H9 (cell line): ENCODE data around the gene ANKRD44. TPM values are rescaled to one million over a fixed set of nuclear protein-coding genes. Genes with fewer than 3 reads are reported as not detected.

ENCODE experiments used
- DNase-seq: peaks from one replicate; pipeline ENCODE4 v3.0.0-alpha.2; 2017
- H2AFZ ChIP-seq: one replicate; pipeline ENCODE4 v1.6.1; 2013; ENCODE audit warnings: mild to moderate bottlenecking, low read length, control low read depth, moderate library complexity
- H2AK5ac ChIP-seq: 2 replicates; pipeline ENCODE4 v1.6.1; 2013; ENCODE audit warnings: low read length, control low read depth, mixed read lengths; ENCODE audit not compliant: insufficient read length
- H2BK120ac ChIP-seq: one replicate; pipeline ENCODE4 v1.6.1; 2013; ENCODE audit warnings: low read depth, mild to moderate bottlenecking, low read length, control low read depth, inconsistent platforms; ENCODE audit not compliant: poor library complexity, severe bottlenecking
- H2BK12ac ChIP-seq: 2 replicates; pipeline ENCODE4 v1.6.1; 2013; ENCODE audit warnings: low read length, control low read depth, mixed read lengths, low read depth; ENCODE audit not compliant: insufficient read length
- H2BK15ac ChIP-seq: 2 replicates; pipeline ENCODE4 v1.6.1; 2013; ENCODE audit warnings: low read depth, low read length, control low read depth
- H2BK20ac ChIP-seq: one replicate; pipeline ENCODE4 v1.6.1; 2013; ENCODE audit warnings: low read depth, mild to moderate bottlenecking, low read length, control low read depth, inconsistent platforms; ENCODE audit not compliant: poor library complexity, severe bottlenecking
- H2BK5ac ChIP-seq: 2 replicates; pipeline ENCODE4 v1.6.1; 2013; ENCODE audit warnings: low read length, control low read depth, mixed read lengths; ENCODE audit not compliant: insufficient read length
- H3K14ac ChIP-seq: 2 replicates; pipeline ENCODE4 v1.6.1; 2013; ENCODE audit warnings: low read length, control low read depth; ENCODE audit not compliant: insufficient read depth
- H3K18ac ChIP-seq: 2 replicates; pipeline ENCODE4 v1.6.1; 2013; ENCODE audit warnings: low read depth, mild to moderate bottlenecking, mixed read lengths, low read length, control low read depth; ENCODE audit not compliant: insufficient read length
- H3K23ac ChIP-seq: 2 replicates; pipeline ENCODE4 v1.6.1; 2013; ENCODE audit warnings: low read length, control low read depth, mixed read lengths, low read depth; ENCODE audit not compliant: insufficient read length
- H3K23me2 ChIP-seq: 2 replicates; pipeline ENCODE4 v1.6.1; 2013; ENCODE audit warnings: low read depth, mild to moderate bottlenecking, mixed read lengths, low read length, control low read depth; ENCODE audit not compliant: insufficient read length, poor library complexity, severe bottlenecking
- H3K27ac ChIP-seq: 2 replicates; pipeline ENCODE4 v1.5.1; 2013; ENCODE audit warnings: low read length, control low read depth, mixed read lengths, low read depth; ENCODE audit not compliant: insufficient read length
- H3K27me3 ChIP-seq: 2 replicates; pipeline ENCODE4 v1.6.1; 2013; ENCODE audit warnings: low read length, control low read depth, inconsistent platforms; ENCODE audit not compliant: insufficient read depth
- H3K4ac ChIP-seq: 2 replicates; pipeline ENCODE4 v1.6.1; 2013; ENCODE audit warnings: low read depth, mild to moderate bottlenecking, control low read depth, inconsistent platforms, low read length, moderate library complexity
- H3K4me1 ChIP-seq: 2 replicates; pipeline ENCODE4 v1.6.1; 2013; ENCODE audit warnings: low read length, control low read depth, inconsistent platforms; ENCODE audit not compliant: insufficient read depth
- H3K4me2 ChIP-seq: 2 replicates; pipeline ENCODE4 v1.6.1; 2013; ENCODE audit warnings: low read length, control low read depth, mixed read lengths; ENCODE audit not compliant: insufficient read length, insufficient read depth
- H3K56ac ChIP-seq: 2 replicates; pipeline ENCODE4 v1.6.1; 2013; ENCODE audit warnings: low read depth, mild to moderate bottlenecking, mixed read lengths, low read length, control low read depth; ENCODE audit not compliant: insufficient read length
- H3K79me1 ChIP-seq: 2 replicates; pipeline ENCODE4 v1.6.1; 2013; ENCODE audit warnings: low read depth, mild to moderate bottlenecking, moderate library complexity, low read length, control low read depth, inconsistent platforms; ENCODE audit not compliant: insufficient read depth, poor library complexity, severe bottlenecking
- H3K79me2 ChIP-seq: 2 replicates; pipeline ENCODE4 v1.6.1; 2013; ENCODE audit warnings: low read length, control low read depth, inconsistent platforms; ENCODE audit not compliant: insufficient read depth
- H3K9ac ChIP-seq: 2 replicates; pipeline ENCODE4 v1.6.1; 2013; ENCODE audit warnings: low read length, control low read depth, mixed read lengths; ENCODE audit not compliant: insufficient read length; ENCODE audit errors: extremely low read depth
- H3K9me3 ChIP-seq: one replicate; pipeline ENCODE4 v1.6.1; 2013; ENCODE audit warnings: low read depth, low read length, inconsistent platforms; ENCODE audit not compliant: control insufficient read depth
- H3T11ph ChIP-seq: one replicate; pipeline ENCODE4 v1.6.1; 2013; ENCODE audit warnings: mild to moderate bottlenecking, low read length, control low read depth, inconsistent platforms
- H4K20me1 ChIP-seq: one replicate; pipeline ENCODE4 v1.6.1; 2013; ENCODE audit not compliant: control insufficient read depth, insufficient read length, insufficient read depth
- H4K5ac ChIP-seq: 2 replicates; pipeline ENCODE4 v1.6.1; 2013; ENCODE audit warnings: low read depth, mild to moderate bottlenecking, mixed read lengths, low read length, control low read depth; ENCODE audit not compliant: insufficient read length
- H4K8ac ChIP-seq: replicated peaks from 2 replicates; pipeline ENCODE4 v1.6.1; 2013; ENCODE audit warnings: low read length, control low read depth, mixed read lengths, low read depth; ENCODE audit not compliant: insufficient read length
- H4K91ac ChIP-seq: 2 replicates; pipeline ENCODE4 v1.6.1; 2013; ENCODE audit warnings: low read depth, mild to moderate bottlenecking, moderate library complexity, mixed read lengths, low read length, control low read depth; ENCODE audit not compliant: insufficient read length
- H3K27ac Mint-ChIP-seq, 3 experiments: 2 replicates in 2 of 3; 3 replicates in 1 of 3; pipeline ENCODE4 v1.8.0; 2020 to 2021; ENCODE audit warnings: mixed read lengths in 3 of 3, mild to moderate bottlenecking in 1 of 3, moderate library complexity in 1 of 3
- H3K27me3 Mint-ChIP-seq: 2 replicates; pipeline ENCODE4 v1.8.0; 2021; ENCODE audit warnings: low read depth, mild to moderate bottlenecking, moderate library complexity, mixed read lengths
- H3K36me3 Mint-ChIP-seq, 3 experiments: 2 replicates in 2 of 3; 3 replicates in 1 of 3; pipeline ENCODE4 v1.8.0; 2020 to 2021; ENCODE audit warnings: low read depth in 3 of 3, mixed read lengths in 3 of 3; ENCODE audit not compliant: insufficient read depth in 1 of 3
- H3K4me1 Mint-ChIP-seq, 2 experiments: 2 replicates each; pipeline ENCODE4 v1.8.0; 2020; ENCODE audit warnings: mixed read lengths in 2 of 2
- H3K4me3 Mint-ChIP-seq, 2 experiments: 2 replicates in 1 of 2; 3 replicates in 1 of 2; pipeline ENCODE4 v1.8.0; 2020 to 2021; ENCODE audit warnings: mild to moderate bottlenecking in 2 of 2, mixed read lengths in 2 of 2, moderate library complexity in 1 of 2
- H3K9me3 Mint-ChIP-seq, 2 experiments: 2 replicates in 1 of 2; 3 replicates in 1 of 2; pipeline ENCODE4 v1.8.0; 2020; ENCODE audit warnings: mild to moderate bottlenecking in 2 of 2, mixed read lengths in 2 of 2, moderate library complexity in 1 of 2
- CTCF ChIP-seq: fragments of 200-600 bp; sonication (generic); conservative IDR thresholded peaks from 3 replicates; pipeline ENCODE4 v1.8.0; 2021; ENCODE audit warnings: antibody characterized with exemption, mild to moderate bottlenecking
- WGBS: extraction: QIAGEN DNeasy Blood & Tissue Kit; methylation state at CpG from one replicate; pipeline ENCODE4 v1.1.7; 2013; ENCODE audit warnings: missing lambda C conversion rate, low lambda C conversion rate, mixed read lengths; ENCODE audit not compliant: insufficient read length; ENCODE audit errors: extremely low coverage; 5-methylcytosine and 5-hydroxymethylcytosine counted together
- total RNA-seq: library from RNA; stranded (reverse); gene quantifications from 2 replicates; pipeline ENCODE4 v1.2.1, GENCODE V29; 2021

Gene ANKRD44
- total RNA-seq, 1 experiment from 2014 or later: 1.9 TPM

- Mint-ChIP-seq H3K27ac (no peak overlapping the region), H3K36me3 (no peaks in the 10 kb centered on the region; a peak in 1 of 7 replicates), H3K4me1 (peaks cover 15 to 17% of the 10 kb centered on the region in 2 experiments), H3K27me3 (no peaks in the 10 kb centered on the region), H3K4me3 (no peak overlapping the region), H3K9me3 (no peaks in the 10 kb centered on the region)
- no CpG with 5 or more reads among the region's 3 CpGs for WGBS
- no peak overlapping the region for H4K5ac ChIP-seq
- H3K23me2 ChIP-seq: no peaks in the 10 kb centered on the region
- H3K79me2 ChIP-seq: no peaks in the 10 kb centered on the region
- no peak overlapping the region for H4K91ac ChIP-seq
- no peak overlapping the region for H3K18ac ChIP-seq
- no peak for TF ChIP-seq CTCF
- no peak overlapping the region for H3K4ac ChIP-seq
- no peaks in the 10 kb centered on the region; the same call in 1 of the 2 replicates for H3K4me1 ChIP-seq
- no peak overlapping the region for H2BK120ac ChIP-seq
- H3K27ac ChIP-seq: no peak overlapping the region
- H3T11ph ChIP-seq: no peak overlapping the region
- H3K4me2 ChIP-seq: no peak overlapping the region
- H4K20me1 ChIP-seq: no peaks in the 10 kb centered on the region
- H3K14ac ChIP-seq: no peak overlapping the region
- no peak overlapping the region for H2BK5ac ChIP-seq
- no peak for DNase-seq
- H3K79me1 ChIP-seq: no peaks in the 10 kb centered on the region
- H3K56ac ChIP-seq: no peak overlapping the region
- no peaks in the 10 kb centered on the region for H3K27me3 ChIP-seq
- H3K23ac ChIP-seq: no peak overlapping the region
- no peak overlapping the region for H4K8ac ChIP-seq
- H3K9me3 ChIP-seq: no peaks in the 10 kb centered on the region
- no peak overlapping the region for H2AK5ac ChIP-seq
- H2BK12ac ChIP-seq: no peak overlapping the region
- H2AFZ ChIP-seq: no peak overlapping the region
- H3K9ac ChIP-seq: no peak overlapping the region
- no peak overlapping the region for H2BK15ac ChIP-seq
- no peak overlapping the region for H2BK20ac ChIP-seq
These were observed 172.6 kb downstream of the ANKRD44 start for GRCh38 chr2:197137826-197138477.
